ENCODE measurements around the gene USP12. TPM values are rescaled to one million over a fixed set of nuclear protein-coding genes. Genes with fewer than 3 reads are reported as not detected.

USP12 gene
- total RNA-seq, 1 experiment from 2014 or later = 36.2 TPM

DNA sequence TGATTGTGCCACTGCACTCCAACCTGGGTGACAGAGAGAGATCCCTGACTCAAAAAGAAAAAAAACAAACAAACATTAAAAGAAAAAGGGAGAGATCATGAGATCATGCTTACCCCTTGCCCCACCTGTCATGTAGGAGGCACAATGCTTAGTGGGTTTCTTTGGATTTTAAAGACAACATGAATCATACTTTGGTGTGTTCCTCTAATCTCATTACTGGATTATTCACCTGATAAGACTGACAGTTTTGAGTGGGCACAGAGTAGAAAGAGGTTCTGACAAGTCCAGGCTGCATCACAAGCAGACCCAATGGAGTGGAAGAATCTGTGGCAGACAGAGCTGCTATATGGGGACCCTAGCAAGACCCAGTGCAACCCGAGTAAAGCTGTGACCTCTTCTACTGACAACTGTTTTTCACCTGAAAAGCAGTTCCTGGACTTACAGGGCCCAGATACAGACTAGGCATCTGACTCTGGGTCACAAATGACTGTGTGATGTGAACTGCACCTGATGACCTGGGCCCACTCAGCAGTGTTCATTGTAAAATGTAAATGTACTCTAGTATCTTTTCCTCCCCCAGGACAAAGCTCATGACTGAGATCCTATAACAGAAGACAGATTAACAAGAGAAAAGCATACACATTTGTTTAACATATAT is 28.9 kb upstream of the USP12 start:
- POLR2A ChIA-PET = no interaction called here
- H3K9me3 Mint-ChIP-seq (ENCODE audit: unreplicated experiment) = no peaks in the 10 kb centered on the region
- intact Hi-C loops (cut with micrococcal nuclease; ENCODE audit: unreplicated experiment) = loop anchor here (10.0 kb wide), 1 partner anchor 154 kb away; no protein-coding TSS in a partner anchor

DNA sequence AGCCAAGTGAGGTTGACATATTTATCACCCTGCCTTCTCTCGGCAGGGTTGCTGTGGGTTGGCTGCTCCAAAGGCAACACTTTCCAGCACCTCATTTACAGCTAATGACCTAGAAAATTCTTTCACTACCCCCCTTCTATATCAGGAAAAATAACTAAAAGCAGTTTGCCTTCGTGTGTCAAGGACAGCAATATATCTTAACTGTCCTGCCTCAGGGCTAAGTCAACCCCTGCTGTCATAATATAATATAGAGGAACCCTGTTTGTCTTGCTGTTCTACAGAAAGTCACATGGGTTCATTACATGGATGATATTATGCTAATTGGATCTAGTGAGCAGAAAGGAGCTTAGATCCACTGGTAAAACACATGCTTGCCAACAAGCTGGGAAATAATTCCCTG is 28.1 kb upstream of the USP12 start:
- no peak overlapping the region for H3K27ac Mint-ChIP-seq (ENCODE audit: unreplicated experiment)
- TF ChIP-seq, protein P1, sequence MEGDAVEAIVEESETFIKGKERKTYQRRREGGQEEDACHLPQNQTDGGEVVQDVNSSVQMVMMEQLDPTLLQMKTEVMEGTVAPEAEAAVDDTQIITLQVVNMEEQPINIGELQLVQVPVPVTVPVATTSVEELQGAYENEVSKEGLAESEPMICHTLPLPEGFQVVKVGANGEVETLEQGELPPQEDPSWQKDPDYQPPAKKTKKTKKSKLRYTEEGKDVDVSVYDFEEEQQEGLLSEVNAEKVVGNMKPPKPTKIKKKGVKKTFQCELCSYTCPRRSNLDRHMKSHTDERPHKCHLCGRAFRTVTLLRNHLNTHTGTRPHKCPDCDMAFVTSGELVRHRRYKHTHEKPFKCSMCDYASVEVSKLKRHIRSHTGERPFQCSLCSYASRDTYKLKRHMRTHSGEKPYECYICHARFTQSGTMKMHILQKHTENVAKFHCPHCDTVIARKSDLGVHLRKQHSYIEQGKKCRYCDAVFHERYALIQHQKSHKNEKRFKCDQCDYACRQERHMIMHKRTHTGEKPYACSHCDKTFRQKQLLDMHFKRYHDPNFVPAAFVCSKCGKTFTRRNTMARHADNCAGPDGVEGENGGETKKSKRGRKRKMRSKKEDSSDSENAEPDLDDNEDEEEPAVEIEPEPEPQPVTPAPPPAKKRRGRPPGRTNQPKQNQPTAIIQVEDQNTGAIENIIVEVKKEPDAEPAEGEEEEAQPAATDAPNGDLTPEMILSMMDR (IDR thresholded peaks at IDR 0.05; ENCODE audit: insufficient read depth in 1 of 2, low read depth in 1 of 2, low read length in 1 of 2, severe bottlenecking in 1 of 2, unreplicated experiment in 1 of 2) = no peak
- H3K9me3 Mint-ChIP-seq (ENCODE audit: unreplicated experiment) = no peaks in the 10 kb centered on the region
- H3K4me1 Mint-ChIP-seq (ENCODE audit: low read depth, unreplicated experiment) = peaks cover 16% of the 10 kb centered on the region
- BruUV-seq (replicated peaks) = no TSS peak
- 0 out of 2 replicates have a peak, but pooled peaks cover 3% of the 10 kb centered on the region for H3K9me3 ChIP-seq
- peaks cover 16% of the 10 kb centered on the region for H3K4me1 ChIP-seq
- no peaks in the 10 kb centered on the region for H3K36me3 ChIP-seq (ENCODE audit: control insufficient read depth, insufficient read depth, low read length)
- no peak overlapping the region for H3K4me3 ChIP-seq (ENCODE audit: low read depth, low read length)
- intact Hi-C loops (cut with micrococcal nuclease; ENCODE audit: unreplicated experiment) = loop anchor here (10.0 kb wide), 1 partner anchor 155 kb away; no protein-coding TSS in a partner anchor
- ChIA-PET CTCF (no interaction called here), POLR2A (no interaction called here)
- no peaks in the 10 kb centered on the region for H3K27me3 Mint-ChIP-seq (ENCODE audit: insufficient read depth, unreplicated experiment)
- DNase-seq = no peak
- H3K27me3 ChIP-seq (replicated peaks; ENCODE audit: control insufficient read depth, insufficient read depth, low read length) = no peaks in the 10 kb centered on the region
- H3K4me3 Mint-ChIP-seq (ENCODE audit: unreplicated experiment) = no peak overlapping the region
- no peaks in the 10 kb centered on the region for H3K36me3 Mint-ChIP-seq (ENCODE audit: insufficient read depth, unreplicated experiment)

More for the DNA sequence above, 28.9 kb upstream of the USP12 start:
- Histone ChIP-seq H3K27me3 (replicated peaks; ENCODE audit: control insufficient read depth, insufficient read depth, low read length) (no peaks in the 10 kb centered on the region), H3K4me3 (ENCODE audit: low read depth, low read length) (no peak overlapping the region), H3K9me3 (0 out of 2 replicates have a peak, but pooled peaks cover 3% of the 10 kb centered on the region), H3K4me1 (peaks cover 9% of the 10 kb centered on the region), H3K36me3 (ENCODE audit: control insufficient read depth, insufficient read depth, low read length) (no peaks in the 10 kb centered on the region)
- TF ChIP-seq, protein P1 (IDR thresholded peaks at IDR 0.05; ENCODE audit: insufficient read depth in 1 of 2, low read depth in 1 of 2, low read length in 1 of 2, severe bottlenecking in 1 of 2, unreplicated experiment in 1 of 2) = no peak
- H3K27ac Mint-ChIP-seq (ENCODE audit: unreplicated experiment) = no peak overlapping the region
- H3K4me3 Mint-ChIP-seq (ENCODE audit: unreplicated experiment) = no peak overlapping the region
- no peak for DNase-seq
- CTCF ChIA-PET = no interaction called here
- no TSS peak for BruUV-seq (replicated peaks)
- peaks cover 10% of the 10 kb centered on the region for H3K4me1 Mint-ChIP-seq (ENCODE audit: low read depth, unreplicated experiment)
- no peaks in the 10 kb centered on the region for H3K27me3 Mint-ChIP-seq (ENCODE audit: insufficient read depth, unreplicated experiment)
- no peaks in the 10 kb centered on the region for H3K36me3 Mint-ChIP-seq (ENCODE audit: insufficient read depth, unreplicated experiment)

GRCh38 chr13:27199211-27199610 is 27.6 kb upstream of the USP12 start:
- Histone ChIP-seq H3K4me3 (ENCODE audit: low read depth, low read length) (no peak overlapping the region), H3K36me3 (ENCODE audit: control insufficient read depth, insufficient read depth, low read length) (no peaks in the 10 kb centered on the region), H3K4me1 (peaks cover 16% of the 10 kb centered on the region), H3K9me3 (0 out of 2 replicates have a peak, but pooled peaks cover 3% of the 10 kb centered on the region), H3K27me3 (replicated peaks; ENCODE audit: control insufficient read depth, insufficient read depth, low read length) (no peaks in the 10 kb centered on the region)
- Mint-ChIP-seq H3K4me3 (ENCODE audit: unreplicated experiment) (no peak overlapping the region), H3K27me3 (ENCODE audit: insufficient read depth, unreplicated experiment) (no peaks in the 10 kb centered on the region), H3K9me3 (ENCODE audit: unreplicated experiment) (no peaks in the 10 kb centered on the region), H3K27ac (ENCODE audit: unreplicated experiment) (no peak overlapping the region), H3K4me1 (ENCODE audit: low read depth, unreplicated experiment) (peaks cover 16% of the 10 kb centered on the region), H3K36me3 (ENCODE audit: insufficient read depth, unreplicated experiment) (no peaks in the 10 kb centered on the region)
- no peak for DNase-seq
- TF ChIP-seq, protein P1 (IDR thresholded peaks at IDR 0.05; ENCODE audit: insufficient read depth in 1 of 2, low read depth in 1 of 2, low read length in 1 of 2, severe bottlenecking in 1 of 2, unreplicated experiment in 1 of 2) = no peak
- no TSS peak for BruUV-seq (replicated peaks)
- POLR2A ChIA-PET = no interaction called here
- intact Hi-C loops (cut with micrococcal nuclease; ENCODE audit: unreplicated experiment) = no loop called here
- CTCF ChIA-PET = no interaction called here
